H9 (cell line): ENCODE data around the gene PLCB1. TPM values are rescaled to one million over a fixed set of nuclear protein-coding genes. Genes with fewer than 3 reads are reported as not detected.

Experiments
- DNase-seq: peaks from one replicate; pipeline ENCODE4 v3.0.0-alpha.2; 2017
- H2AFZ ChIP-seq: one replicate; pipeline ENCODE4 v1.6.1; 2013; ENCODE audit warnings: mild to moderate bottlenecking, low read length, control low read depth, moderate library complexity
- H2AK5ac ChIP-seq: 2 replicates; pipeline ENCODE4 v1.6.1; 2013; ENCODE audit warnings: low read length, control low read depth, mixed read lengths; ENCODE audit not compliant: insufficient read length
- H2BK120ac ChIP-seq: one replicate; pipeline ENCODE4 v1.6.1; 2013; ENCODE audit warnings: low read depth, mild to moderate bottlenecking, low read length, control low read depth, inconsistent platforms; ENCODE audit not compliant: poor library complexity, severe bottlenecking
- H2BK12ac ChIP-seq: 2 replicates; pipeline ENCODE4 v1.6.1; 2013; ENCODE audit warnings: low read length, control low read depth, mixed read lengths, low read depth; ENCODE audit not compliant: insufficient read length
- H2BK15ac ChIP-seq: 2 replicates; pipeline ENCODE4 v1.6.1; 2013; ENCODE audit warnings: low read depth, low read length, control low read depth
- H2BK20ac ChIP-seq: one replicate; pipeline ENCODE4 v1.6.1; 2013; ENCODE audit warnings: low read depth, mild to moderate bottlenecking, low read length, control low read depth, inconsistent platforms; ENCODE audit not compliant: poor library complexity, severe bottlenecking
- H2BK5ac ChIP-seq: 2 replicates; pipeline ENCODE4 v1.6.1; 2013; ENCODE audit warnings: low read length, control low read depth, mixed read lengths; ENCODE audit not compliant: insufficient read length
- H3K14ac ChIP-seq: 2 replicates; pipeline ENCODE4 v1.6.1; 2013; ENCODE audit warnings: low read length, control low read depth; ENCODE audit not compliant: insufficient read depth
- H3K18ac ChIP-seq: 2 replicates; pipeline ENCODE4 v1.6.1; 2013; ENCODE audit warnings: low read depth, mild to moderate bottlenecking, mixed read lengths, low read length, control low read depth; ENCODE audit not compliant: insufficient read length
- H3K23ac ChIP-seq: 2 replicates; pipeline ENCODE4 v1.6.1; 2013; ENCODE audit warnings: low read length, control low read depth, mixed read lengths, low read depth; ENCODE audit not compliant: insufficient read length
- H3K23me2 ChIP-seq: 2 replicates; pipeline ENCODE4 v1.6.1; 2013; ENCODE audit warnings: low read depth, mild to moderate bottlenecking, mixed read lengths, low read length, control low read depth; ENCODE audit not compliant: insufficient read length, poor library complexity, severe bottlenecking
- H3K27ac ChIP-seq: 2 replicates; pipeline ENCODE4 v1.5.1; 2013; ENCODE audit warnings: low read length, control low read depth, mixed read lengths, low read depth; ENCODE audit not compliant: insufficient read length
- H3K27me3 ChIP-seq: 2 replicates; pipeline ENCODE4 v1.6.1; 2013; ENCODE audit warnings: low read length, control low read depth, inconsistent platforms; ENCODE audit not compliant: insufficient read depth
- H3K4ac ChIP-seq: 2 replicates; pipeline ENCODE4 v1.6.1; 2013; ENCODE audit warnings: low read depth, mild to moderate bottlenecking, control low read depth, inconsistent platforms, low read length, moderate library complexity
- H3K4me1 ChIP-seq: 2 replicates; pipeline ENCODE4 v1.6.1; 2013; ENCODE audit warnings: low read length, control low read depth, inconsistent platforms; ENCODE audit not compliant: insufficient read depth
- H3K4me2 ChIP-seq: 2 replicates; pipeline ENCODE4 v1.6.1; 2013; ENCODE audit warnings: low read length, control low read depth, mixed read lengths; ENCODE audit not compliant: insufficient read length, insufficient read depth
- H3K56ac ChIP-seq: 2 replicates; pipeline ENCODE4 v1.6.1; 2013; ENCODE audit warnings: low read depth, mild to moderate bottlenecking, mixed read lengths, low read length, control low read depth; ENCODE audit not compliant: insufficient read length
- H3K79me1 ChIP-seq: 2 replicates; pipeline ENCODE4 v1.6.1; 2013; ENCODE audit warnings: low read depth, mild to moderate bottlenecking, moderate library complexity, low read length, control low read depth, inconsistent platforms; ENCODE audit not compliant: insufficient read depth, poor library complexity, severe bottlenecking
- H3K79me2 ChIP-seq: 2 replicates; pipeline ENCODE4 v1.6.1; 2013; ENCODE audit warnings: low read length, control low read depth, inconsistent platforms; ENCODE audit not compliant: insufficient read depth
- H3K9ac ChIP-seq: 2 replicates; pipeline ENCODE4 v1.6.1; 2013; ENCODE audit warnings: low read length, control low read depth, mixed read lengths; ENCODE audit not compliant: insufficient read length; ENCODE audit errors: extremely low read depth
- H3K9me3 ChIP-seq: one replicate; pipeline ENCODE4 v1.6.1; 2013; ENCODE audit warnings: low read depth, low read length, inconsistent platforms; ENCODE audit not compliant: control insufficient read depth
- H3T11ph ChIP-seq: one replicate; pipeline ENCODE4 v1.6.1; 2013; ENCODE audit warnings: mild to moderate bottlenecking, low read length, control low read depth, inconsistent platforms
- H4K20me1 ChIP-seq: one replicate; pipeline ENCODE4 v1.6.1; 2013; ENCODE audit not compliant: control insufficient read depth, insufficient read length, insufficient read depth
- H4K5ac ChIP-seq: 2 replicates; pipeline ENCODE4 v1.6.1; 2013; ENCODE audit warnings: low read depth, mild to moderate bottlenecking, mixed read lengths, low read length, control low read depth; ENCODE audit not compliant: insufficient read length
- H4K8ac ChIP-seq: replicated peaks from 2 replicates; pipeline ENCODE4 v1.6.1; 2013; ENCODE audit warnings: low read length, control low read depth, mixed read lengths, low read depth; ENCODE audit not compliant: insufficient read length
- H4K91ac ChIP-seq: 2 replicates; pipeline ENCODE4 v1.6.1; 2013; ENCODE audit warnings: low read depth, mild to moderate bottlenecking, moderate library complexity, mixed read lengths, low read length, control low read depth; ENCODE audit not compliant: insufficient read length
- H3K27ac Mint-ChIP-seq, 3 experiments: 2 replicates in 2 of 3; 3 replicates in 1 of 3; pipeline ENCODE4 v1.8.0; 2020 to 2021; ENCODE audit warnings: mixed read lengths in 3 of 3, mild to moderate bottlenecking in 1 of 3, moderate library complexity in 1 of 3
- H3K27me3 Mint-ChIP-seq: 2 replicates; pipeline ENCODE4 v1.8.0; 2021; ENCODE audit warnings: low read depth, mild to moderate bottlenecking, moderate library complexity, mixed read lengths
- H3K36me3 Mint-ChIP-seq, 3 experiments: 2 replicates in 2 of 3; 3 replicates in 1 of 3; pipeline ENCODE4 v1.8.0; 2020 to 2021; ENCODE audit warnings: low read depth in 3 of 3, mixed read lengths in 3 of 3; ENCODE audit not compliant: insufficient read depth in 1 of 3
- H3K4me1 Mint-ChIP-seq, 2 experiments: 2 replicates each; pipeline ENCODE4 v1.8.0; 2020; ENCODE audit warnings: mixed read lengths in 2 of 2
- H3K4me3 Mint-ChIP-seq, 2 experiments: 2 replicates in 1 of 2; 3 replicates in 1 of 2; pipeline ENCODE4 v1.8.0; 2020 to 2021; ENCODE audit warnings: mild to moderate bottlenecking in 2 of 2, mixed read lengths in 2 of 2, moderate library complexity in 1 of 2
- H3K9me3 Mint-ChIP-seq, 2 experiments: 2 replicates in 1 of 2; 3 replicates in 1 of 2; pipeline ENCODE4 v1.8.0; 2020; ENCODE audit warnings: mild to moderate bottlenecking in 2 of 2, mixed read lengths in 2 of 2, moderate library complexity in 1 of 2
- WGBS: extraction: QIAGEN DNeasy Blood & Tissue Kit; methylation state at CpG from one replicate; pipeline ENCODE4 v1.1.7; 2013; ENCODE audit warnings: missing lambda C conversion rate, low lambda C conversion rate, mixed read lengths; ENCODE audit not compliant: insufficient read length; ENCODE audit errors: extremely low coverage; 5-methylcytosine and 5-hydroxymethylcytosine counted together
- total RNA-seq: library from RNA; stranded (reverse); gene quantifications from 2 replicates; pipeline ENCODE4 v1.2.1, GENCODE V29; 2021
- TF ChIP-seq, protein P1 (sequence below): fragments of 200-600 bp; sonication (generic); conservative IDR thresholded peaks from 3 replicates; pipeline ENCODE4 v1.8.0; 2021; ENCODE audit warnings: antibody characterized with exemption, mild to moderate bottlenecking

The PLCB1 gene
- total RNA-seq, 1 experiment from 2014 or later: 11.5 TPM

DNA sequence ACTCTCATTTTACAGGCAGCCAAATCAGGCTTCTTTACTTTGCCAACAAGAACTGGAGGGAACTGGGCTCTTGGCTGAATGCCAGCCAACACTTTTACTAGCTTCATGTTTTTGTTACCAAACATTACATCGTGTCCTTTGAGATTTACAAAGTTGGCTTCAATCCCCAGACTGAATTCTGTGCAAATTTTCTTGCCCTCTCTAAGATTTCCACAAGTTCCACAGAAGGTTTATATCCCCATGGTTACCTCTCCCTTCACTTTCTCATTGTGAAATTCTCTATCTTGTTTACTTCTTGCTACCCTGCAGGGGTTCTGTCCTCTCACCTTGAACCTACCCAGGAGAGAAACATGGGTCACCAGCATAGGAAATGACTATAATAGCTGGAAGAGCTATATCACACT is 37.6 kb upstream of the PLCB1 start:
- Histone ChIP-seq H3K14ac (no peak overlapping the region), H3K4me2 (no peak overlapping the region), H4K5ac (no peak overlapping the region), H3K9ac (no peak overlapping the region), H3K27me3 (no peaks in the 10 kb centered on the region), H2BK120ac (no peak overlapping the region), H3K27ac (no peak overlapping the region), H3K9me3 (no peaks in the 10 kb centered on the region), H4K20me1 (no peaks in the 10 kb centered on the region), H4K8ac (no peak overlapping the region), H2BK12ac (no peak overlapping the region), H3T11ph (no peak overlapping the region), H3K79me1 (no peaks in the 10 kb centered on the region), H2BK20ac (no peak overlapping the region), H3K4me1 (no peaks in the 10 kb centered on the region; the same call in 1 of the 2 replicates), H2BK5ac (no peak overlapping the region), H3K4ac (no peak overlapping the region), H3K79me2 (no peaks in the 10 kb centered on the region), H2AK5ac (no peak overlapping the region), H3K18ac (no peak overlapping the region), H3K23me2 (no peaks in the 10 kb centered on the region), H3K23ac (no peak overlapping the region), H4K91ac (no peak overlapping the region), H2AFZ (no peak overlapping the region), H3K56ac (no peak overlapping the region), H2BK15ac (no peak overlapping the region)
- TF ChIP-seq, protein P1, sequence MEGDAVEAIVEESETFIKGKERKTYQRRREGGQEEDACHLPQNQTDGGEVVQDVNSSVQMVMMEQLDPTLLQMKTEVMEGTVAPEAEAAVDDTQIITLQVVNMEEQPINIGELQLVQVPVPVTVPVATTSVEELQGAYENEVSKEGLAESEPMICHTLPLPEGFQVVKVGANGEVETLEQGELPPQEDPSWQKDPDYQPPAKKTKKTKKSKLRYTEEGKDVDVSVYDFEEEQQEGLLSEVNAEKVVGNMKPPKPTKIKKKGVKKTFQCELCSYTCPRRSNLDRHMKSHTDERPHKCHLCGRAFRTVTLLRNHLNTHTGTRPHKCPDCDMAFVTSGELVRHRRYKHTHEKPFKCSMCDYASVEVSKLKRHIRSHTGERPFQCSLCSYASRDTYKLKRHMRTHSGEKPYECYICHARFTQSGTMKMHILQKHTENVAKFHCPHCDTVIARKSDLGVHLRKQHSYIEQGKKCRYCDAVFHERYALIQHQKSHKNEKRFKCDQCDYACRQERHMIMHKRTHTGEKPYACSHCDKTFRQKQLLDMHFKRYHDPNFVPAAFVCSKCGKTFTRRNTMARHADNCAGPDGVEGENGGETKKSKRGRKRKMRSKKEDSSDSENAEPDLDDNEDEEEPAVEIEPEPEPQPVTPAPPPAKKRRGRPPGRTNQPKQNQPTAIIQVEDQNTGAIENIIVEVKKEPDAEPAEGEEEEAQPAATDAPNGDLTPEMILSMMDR: no peak
- no CpG with 5 or more reads among the region's 1 CpG for WGBS
- Mint-ChIP-seq H3K4me1 (peaks cover 0 to 3% of the 10 kb centered on the region in 2 experiments; a peak in 1 of 4 replicates), H3K36me3 (no peaks in the 10 kb centered on the region), H3K27ac (no peak overlapping the region), H3K4me3 (no peak overlapping the region), H3K9me3 (no peaks in the 10 kb centered on the region), H3K27me3 (peaks cover 2% of the 10 kb centered on the region; the same call in 1 of the 2 replicates)
- no peak for DNase-seq
